OCI-LY7 (cell line): Measurements from ENCODE around the gene MYPN.

Experiments used
- CTCF ChIP-seq: fragments of 200-600 bp; sonication (generic); conservative IDR thresholded peaks from 2 replicates; pipeline ENCODE4 v1.5.1; 2014; ENCODE audit warnings: mild to moderate bottlenecking, antibody characterized with exemption, low read length, moderate library complexity, mixed read lengths
- EZH2phosphoT487 ChIP-seq: fragments of 200-600 bp; sonication (generic); IDR thresholded peaks from 2 replicates; pipeline ENCODE4 v1.6.1; 2018; ENCODE audit warnings: low read depth, borderline replicate concordance, mild to moderate bottlenecking, mixed run types, antibody characterized with exemption, low read length, moderate library complexity, mixed read lengths

- TF ChIP-seq CTCF: no peak
- no peak for TF ChIP-seq EZH2phosphoT487
These were observed 115.5 kb downstream of the MYPN start for GRCh38 chr10:68224810-68225209.
